ENCODE data around the gene PDCL3.

Gene PDCL3

DNA sequence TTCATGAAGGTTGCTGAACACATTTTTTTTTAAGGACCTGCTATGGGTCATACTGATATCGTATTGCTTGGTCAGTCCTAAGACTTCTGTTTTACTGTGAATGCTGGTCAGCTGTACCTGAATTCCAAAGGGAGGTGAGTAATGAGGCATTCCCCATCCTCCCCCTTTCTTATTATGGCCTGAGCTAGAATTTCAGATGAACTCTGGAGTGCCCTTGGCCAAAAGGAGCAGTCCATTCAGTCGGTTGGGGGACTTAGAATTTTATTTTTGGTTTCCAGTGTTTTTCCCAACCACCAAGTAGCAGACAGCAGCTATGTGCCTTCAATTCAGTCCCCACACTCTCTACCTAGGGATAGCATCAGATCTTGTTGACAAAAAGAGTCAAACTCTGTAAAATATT lies 26.9 kb upstream of the PDCL3 start:
- TF ChIP-seq, protein P1, sequence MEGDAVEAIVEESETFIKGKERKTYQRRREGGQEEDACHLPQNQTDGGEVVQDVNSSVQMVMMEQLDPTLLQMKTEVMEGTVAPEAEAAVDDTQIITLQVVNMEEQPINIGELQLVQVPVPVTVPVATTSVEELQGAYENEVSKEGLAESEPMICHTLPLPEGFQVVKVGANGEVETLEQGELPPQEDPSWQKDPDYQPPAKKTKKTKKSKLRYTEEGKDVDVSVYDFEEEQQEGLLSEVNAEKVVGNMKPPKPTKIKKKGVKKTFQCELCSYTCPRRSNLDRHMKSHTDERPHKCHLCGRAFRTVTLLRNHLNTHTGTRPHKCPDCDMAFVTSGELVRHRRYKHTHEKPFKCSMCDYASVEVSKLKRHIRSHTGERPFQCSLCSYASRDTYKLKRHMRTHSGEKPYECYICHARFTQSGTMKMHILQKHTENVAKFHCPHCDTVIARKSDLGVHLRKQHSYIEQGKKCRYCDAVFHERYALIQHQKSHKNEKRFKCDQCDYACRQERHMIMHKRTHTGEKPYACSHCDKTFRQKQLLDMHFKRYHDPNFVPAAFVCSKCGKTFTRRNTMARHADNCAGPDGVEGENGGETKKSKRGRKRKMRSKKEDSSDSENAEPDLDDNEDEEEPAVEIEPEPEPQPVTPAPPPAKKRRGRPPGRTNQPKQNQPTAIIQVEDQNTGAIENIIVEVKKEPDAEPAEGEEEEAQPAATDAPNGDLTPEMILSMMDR (IDR thresholded peaks at IDR 0.05; ENCODE audit: insufficient read depth, low read length, poor library complexity, severe bottlenecking): no peak
- no peaks in the 10 kb centered on the region for H3K36me3 ChIP-seq (ENCODE audit: control insufficient read depth, insufficient read depth, low read length)
- no peak overlapping the region for H3K4me3 ChIP-seq (replicated peaks; ENCODE audit: low read depth, low read length)
- no peaks in the 10 kb centered on the region; the same call in 1 of the 2 replicates for H3K27me3 ChIP-seq (replicated peaks; ENCODE audit: control insufficient read depth, insufficient read depth, low read length)
- DNase-seq (ENCODE audit: extremely low read depth, insufficient read length): no peak

DNA sequence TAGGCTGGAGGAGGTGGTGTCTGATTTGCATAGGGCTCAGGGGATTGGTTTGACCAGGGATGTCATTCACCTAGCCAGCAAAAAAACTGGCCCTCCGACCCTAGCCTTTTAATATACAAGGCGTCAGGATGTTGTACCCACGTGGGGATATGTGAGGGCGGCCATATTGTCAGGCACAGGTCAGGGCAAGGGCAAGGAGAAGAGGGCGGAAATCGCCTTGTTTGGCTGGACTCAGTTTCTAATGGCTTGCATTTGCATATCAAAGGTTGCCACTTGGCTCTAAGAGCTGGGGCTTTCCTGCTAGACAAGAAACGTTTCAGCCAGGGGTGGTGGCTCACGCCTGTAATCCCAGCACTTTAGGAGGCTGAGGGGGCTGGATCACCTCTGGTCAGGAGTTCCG lies 24.9 kb upstream of the PDCL3 start:
- DNase-seq (ENCODE audit: extremely low read depth, insufficient read length): no peak
- TF ChIP-seq, protein P1 (IDR thresholded peaks at IDR 0.05; ENCODE audit: insufficient read depth, low read length, poor library complexity, severe bottlenecking): no peak
- Histone ChIP-seq H3K27me3 (replicated peaks; ENCODE audit: control insufficient read depth, insufficient read depth, low read length) (no peaks in the 10 kb centered on the region; the same call in 1 of the 2 replicates), H3K4me3 (replicated peaks; ENCODE audit: low read depth, low read length) (no peak overlapping the region), H3K36me3 (ENCODE audit: control insufficient read depth, insufficient read depth, low read length) (no peaks in the 10 kb centered on the region)

DNA sequence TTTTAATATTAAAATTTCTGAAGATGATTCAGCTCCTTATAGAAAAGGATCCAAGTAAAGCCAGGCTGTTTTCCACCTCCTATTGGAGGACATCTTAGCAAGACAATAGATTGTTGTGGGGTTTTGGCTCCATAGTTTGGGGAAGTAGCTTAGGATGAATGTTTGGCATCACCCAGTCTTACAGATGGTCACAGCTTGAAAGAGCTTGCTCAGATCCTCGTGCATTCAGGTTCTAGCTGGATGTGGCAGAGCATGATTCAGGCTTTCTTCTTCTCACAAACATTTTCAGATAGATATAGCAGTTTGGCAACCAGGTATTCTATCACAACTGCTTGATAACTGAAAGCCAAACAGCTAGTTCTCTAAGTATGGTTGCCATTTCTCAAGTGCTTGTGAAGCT lies 23.6 kb upstream of the PDCL3 start:
- DNase-seq (ENCODE audit: extremely low read depth, insufficient read length): no peak
- Histone ChIP-seq H3K4me3 (replicated peaks; ENCODE audit: low read depth, low read length) (no peak overlapping the region), H3K27me3 (replicated peaks; ENCODE audit: control insufficient read depth, insufficient read depth, low read length) (no peaks in the 10 kb centered on the region; the same call in 1 of the 2 replicates), H3K36me3 (ENCODE audit: control insufficient read depth, insufficient read depth, low read length) (no peaks in the 10 kb centered on the region)
- TF ChIP-seq, protein P1 (IDR thresholded peaks at IDR 0.05; ENCODE audit: insufficient read depth, low read length, poor library complexity, severe bottlenecking): no peak

DNA sequence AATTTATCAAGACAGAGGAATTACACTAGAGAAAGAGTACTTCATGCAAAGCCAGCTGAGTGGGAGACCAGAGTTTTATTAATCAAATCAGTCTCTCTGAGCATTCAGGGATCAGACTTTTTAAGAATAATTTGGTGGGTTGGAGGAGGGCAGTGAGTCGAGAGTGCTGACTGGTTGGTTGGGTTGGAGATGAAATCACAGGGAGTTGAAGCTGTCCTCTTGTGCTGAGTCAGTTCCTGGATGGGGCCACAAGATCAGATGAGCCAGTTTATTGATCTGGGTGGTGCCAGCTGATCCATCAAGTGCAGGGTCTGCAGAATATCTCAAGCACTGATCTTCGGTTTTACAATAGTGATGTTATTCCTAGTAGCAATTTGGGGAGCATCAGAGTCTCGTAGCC lies 21.4 kb upstream of the PDCL3 start:
- TF ChIP-seq, protein P1 (IDR thresholded peaks at IDR 0.05; ENCODE audit: insufficient read depth, low read length, poor library complexity, severe bottlenecking): no peak
- no peak overlapping the region for H3K4me3 ChIP-seq (replicated peaks; ENCODE audit: low read depth, low read length)
- H3K27me3 ChIP-seq (replicated peaks; ENCODE audit: control insufficient read depth, insufficient read depth, low read length): no peaks in the 10 kb centered on the region; the same call in 1 of the 2 replicates
- DNase-seq (ENCODE audit: extremely low read depth, insufficient read length): no peak
- H3K36me3 ChIP-seq (ENCODE audit: control insufficient read depth, insufficient read depth, low read length): no peaks in the 10 kb centered on the region

DNA sequence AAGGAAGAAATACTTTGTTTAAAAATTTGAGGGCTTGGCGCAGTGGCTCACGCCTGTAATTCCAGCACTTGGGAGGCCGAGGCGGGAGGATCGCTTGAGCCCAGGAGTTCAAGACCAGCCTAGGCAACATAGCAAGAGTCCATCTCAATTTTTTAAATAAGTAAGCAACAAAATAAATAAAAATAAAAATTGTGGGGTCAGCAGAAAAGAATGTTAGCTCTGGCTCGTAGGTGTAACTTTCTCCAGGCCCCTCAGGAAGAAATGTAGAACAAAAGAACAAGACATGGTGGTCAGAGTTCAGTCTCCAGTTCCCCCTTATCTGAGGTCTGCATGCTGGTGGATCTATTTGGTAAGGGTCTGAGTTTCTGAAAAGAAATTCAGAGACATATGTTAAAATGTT lies 20.4 kb upstream of the PDCL3 start:
- no peak for DNase-seq (ENCODE audit: extremely low read depth, insufficient read length)
- TF ChIP-seq, protein P1 (IDR thresholded peaks at IDR 0.05; ENCODE audit: insufficient read depth, low read length, poor library complexity, severe bottlenecking): no peak
- H3K4me3 ChIP-seq (replicated peaks; ENCODE audit: low read depth, low read length): no peak overlapping the region
- H3K27me3 ChIP-seq (replicated peaks; ENCODE audit: control insufficient read depth, insufficient read depth, low read length): no peaks in the 10 kb centered on the region
- no peaks in the 10 kb centered on the region for H3K36me3 ChIP-seq (ENCODE audit: control insufficient read depth, insufficient read depth, low read length)

All from GM06990 (cell line).